GM15510 (cell line): ENCODE results near the gene KRTAP10-5.

Experiments used
- POLR2A ChIP-seq: IDR thresholded peaks from 3 replicates; pipeline ENCODE4 v1.6.1; 2011; ENCODE audit warnings: borderline replicate concordance; ENCODE audit not compliant: insufficient read length; ENCODE audit errors: extremely low read depth

KRTAP10-5 gene

GRCh38 chr21:44548922-44549321, 31.5 kb downstream of the KRTAP10-5 start:
- no peak for TF ChIP-seq POLR2A

- TF ChIP-seq POLR2A = no peak
Measured at GRCh38 chr21:44548381-44548780, 32.0 kb downstream of the KRTAP10-5 start.

GRCh38 chr21:44547656-44548331, 32.6 kb downstream of the KRTAP10-5 start:
- no peak for TF ChIP-seq POLR2A

GRCh38 chr21:44544566-44544965, 35.8 kb downstream of the KRTAP10-5 start:
- no peak for TF ChIP-seq POLR2A

GRCh38 chr21:44542716-44543115, 37.7 kb downstream of the KRTAP10-5 start:
- no peak for TF ChIP-seq POLR2A

GRCh38 chr21:44540741-44541288, 39.6 kb downstream of the KRTAP10-5 start:
- no peak for TF ChIP-seq POLR2A

GRCh38 chr21:44539991-44540666, 40.3 kb downstream of the KRTAP10-5 start, which contains the start of gene KRTAP10-1:
TSS of gene KRTAP10-1 (minus strand) at chr21:44540195. CDS start at chr21:44540150, 45 bp downstream.
- no peak for TF ChIP-seq POLR2A

GRCh38 chr21:44539046-44539445, 41.4 kb downstream of the KRTAP10-5 start:
- TF ChIP-seq POLR2A = no peak

- TF ChIP-seq POLR2A = no peak
Measured at GRCh38 chr21:44537930-44538911, 42.2 kb downstream of the KRTAP10-5 start.

GRCh38 chr21:44535963-44536362, 44.4 kb downstream of the KRTAP10-5 start:
- no peak for TF ChIP-seq POLR2A

- TF ChIP-seq POLR2A = no peak
Measured at GRCh38 chr21:44534688-44535087, 45.7 kb downstream of the KRTAP10-5 start.

GRCh38 chr21:44533891-44534627, 46.3 kb downstream of the KRTAP10-5 start:
- TF ChIP-seq POLR2A = no peak

- no peak for TF ChIP-seq POLR2A
Measured at GRCh38 chr21:44533121-44533890, 47.1 kb downstream of the KRTAP10-5 start.
